Adipocyte (in vitro differentiated cells): Measurements from ENCODE around the gene PTBP1.

Experiments used
- DNase-seq: peaks from one replicate; pipeline ENCODE4 v3.0.0-alpha.2; 2015; ENCODE audit warnings: low read depth
- H3K27me3 ChIP-seq: replicated peaks from 2 replicates; pipeline ENCODE4 v1.7.0; 2013; ENCODE audit warnings: mild to moderate bottlenecking, low read length, moderate library complexity; ENCODE audit not compliant: control insufficient read depth, insufficient read depth
- H3K36me3 ChIP-seq: 2 replicates; pipeline ENCODE4 v1.7.0; 2013; ENCODE audit warnings: low read length, mild to moderate bottlenecking, moderate library complexity; ENCODE audit not compliant: control insufficient read depth, insufficient read depth, severe bottlenecking
- H3K4me1 ChIP-seq: 2 replicates; pipeline ENCODE4 v1.7.0; 2013; ENCODE audit warnings: mild to moderate bottlenecking, low read length, moderate library complexity; ENCODE audit not compliant: control insufficient read depth, insufficient read depth
- H3K4me3 ChIP-seq: 2 replicates; pipeline ENCODE4 v1.7.0; 2013; ENCODE audit warnings: mild to moderate bottlenecking, low read length, moderate library complexity
- H3K9ac ChIP-seq: 2 replicates; pipeline ENCODE4 v1.7.0; 2013; ENCODE audit warnings: mild to moderate bottlenecking, low read length, moderate library complexity
- H3K9me3 ChIP-seq: 2 replicates; pipeline ENCODE4 v1.7.0; 2013; ENCODE audit warnings: mild to moderate bottlenecking, low read length, moderate library complexity; ENCODE audit not compliant: control insufficient read depth

The PTBP1 gene

GRCh38 chr19:756821-757688 lies 40.2 kb upstream of the PTBP1 start:
- H3K27me3 ChIP-seq: no peaks in the 10 kb centered on the region
- no peaks in the 10 kb centered on the region for H3K36me3 ChIP-seq
- DNase-seq: no peak
- peaks cover 4% of the 10 kb centered on the region for H3K9me3 ChIP-seq
- H3K4me1 ChIP-seq: peaks cover 11% of the 10 kb centered on the region
- no peak overlapping the region for H3K4me3 ChIP-seq
- H3K9ac ChIP-seq: no peak overlapping the region

- Histone ChIP-seq H3K9ac (no peak overlapping the region), H3K4me3 (no peak overlapping the region), H3K36me3 (no peaks in the 10 kb centered on the region), H3K27me3 (no peaks in the 10 kb centered on the region), H3K9me3 (peaks cover 4% of the 10 kb centered on the region), H3K4me1 (peaks cover 5% of the 10 kb centered on the region)
- DNase-seq: no peak
Measured at GRCh38 chr19:757811-758668, 39.2 kb upstream of the PTBP1 start.

- H3K4me3 ChIP-seq: no peak overlapping the region
- H3K9me3 ChIP-seq: peaks cover 4% of the 10 kb centered on the region
- H3K36me3 ChIP-seq: no peaks in the 10 kb centered on the region
- H3K4me1 ChIP-seq: no peaks in the 10 kb centered on the region
- H3K27me3 ChIP-seq: no peaks in the 10 kb centered on the region
- H3K9ac ChIP-seq: no peak overlapping the region
- DNase-seq: no peak
Measured at GRCh38 chr19:763181-763580, 34.1 kb upstream of the PTBP1 start.

- Histone ChIP-seq H3K4me1 (peaks cover 5% of the 10 kb centered on the region), H3K27me3 (no peaks in the 10 kb centered on the region), H3K36me3 (no peaks in the 10 kb centered on the region), H3K9ac (no peak overlapping the region), H3K4me3 (no peak overlapping the region), H3K9me3 (no peaks in the 10 kb centered on the region)
- no peak for DNase-seq
Measured at GRCh38 chr19:763869-764268, 33.4 kb upstream of the PTBP1 start.

- no peak for DNase-seq
- no peaks in the 10 kb centered on the region for H3K27me3 ChIP-seq
- peaks cover 7% of the 10 kb centered on the region for H3K4me1 ChIP-seq
- no peak overlapping the region for H3K4me3 ChIP-seq
- no peaks in the 10 kb centered on the region for H3K36me3 ChIP-seq
- H3K9me3 ChIP-seq: no peaks in the 10 kb centered on the region
- H3K9ac ChIP-seq: no peak overlapping the region
Measured at GRCh38 chr19:764301-764700, 33.0 kb upstream of the PTBP1 start.

- no peak overlapping the region for H3K9ac ChIP-seq
- H3K9me3 ChIP-seq: no peaks in the 10 kb centered on the region
- DNase-seq: no peak
- peaks cover 7% of the 10 kb centered on the region for H3K4me1 ChIP-seq
- H3K4me3 ChIP-seq: no peak overlapping the region
- no peaks in the 10 kb centered on the region for H3K36me3 ChIP-seq
- H3K27me3 ChIP-seq: no peaks in the 10 kb centered on the region
Measured at GRCh38 chr19:765179-765738, 32.0 kb upstream of the PTBP1 start.

- peak; percentile 94 for DNase-seq
- H3K4me3 ChIP-seq: no peak overlapping the region
Measured at GRCh38 chr19:768424-768823, 28.8 kb upstream of the PTBP1 start.

GRCh38 chr19:769616-770015 lies 27.6 kb upstream of the PTBP1 start:
- Histone ChIP-seq H3K4me3 (no peak overlapping the region), H3K4me1 (peaks cover 7% of the 10 kb centered on the region), H3K9ac (no peak overlapping the region), H3K36me3 (no peaks in the 10 kb centered on the region), H3K9me3 (no peaks in the 10 kb centered on the region), H3K27me3 (no peaks in the 10 kb centered on the region)
- DNase-seq: no peak

More at GRCh38 chr19:768424-768823, 28.8 kb upstream of the PTBP1 start:
- H3K4me1 ChIP-seq: peaks cover 7% of the 10 kb centered on the region
- H3K9me3 ChIP-seq: no peaks in the 10 kb centered on the region
- peak overlapping the region; percentile 70 for H3K9ac ChIP-seq
- H3K27me3 ChIP-seq: no peaks in the 10 kb centered on the region
- no peaks in the 10 kb centered on the region for H3K36me3 ChIP-seq

GRCh38 chr19:771332-771785 lies 25.9 kb upstream of the PTBP1 start:
- no peaks in the 10 kb centered on the region for H3K27me3 ChIP-seq
- no peaks in the 10 kb centered on the region for H3K9me3 ChIP-seq
- peaks cover 7% of the 10 kb centered on the region for H3K4me1 ChIP-seq
- DNase-seq: peak; percentile 73
- no peak overlapping the region for H3K9ac ChIP-seq
- H3K36me3 ChIP-seq: no peaks in the 10 kb centered on the region
- H3K4me3 ChIP-seq: no peak overlapping the region

GRCh38 chr19:772063-772462 lies 25.2 kb upstream of the PTBP1 start:
- H3K27me3 ChIP-seq: no peaks in the 10 kb centered on the region
- H3K4me1 ChIP-seq: peaks cover 7% of the 10 kb centered on the region
- no peak for DNase-seq
- H3K36me3 ChIP-seq: no peaks in the 10 kb centered on the region
- no peak overlapping the region for H3K9ac ChIP-seq
- H3K4me3 ChIP-seq: no peak overlapping the region
- no peaks in the 10 kb centered on the region for H3K9me3 ChIP-seq
